OCI-LY7 (cell line): ENCODE results near the gene PHF21B. TPM values are rescaled to one million over a fixed set of nuclear protein-coding genes. Genes with fewer than 3 reads are reported as not detected.

Experiments
- BruUV-seq: library from RNA; stranded (reverse); fragments of 400-500 nt; replicated peaks from 2 replicates; lab custom pipeline; 2021; lab: Mats Ljungman, UMichigan
- CTCF ChIA-PET: fragments of 300-600 bp; sonication (Branson Sonifier 250); formaldehyde crosslinking; loops from one replicate; lab custom pipeline; 2022; ENCODE audit warnings: antibody characterized with exemption; ENCODE audit not compliant: unreplicated experiment; lab: Charles Lee
- POLR2A ChIA-PET: fragments of 300-600 bp; sonication (Branson Sonifier 250); formaldehyde crosslinking; loops from one replicate; lab custom pipeline; 2022; ENCODE audit warnings: antibody characterized with exemption; lab: Charles Lee
- DNase-seq: peaks from one replicate; pipeline ENCODE4 v3.0.0-alpha.2; 2015; ENCODE audit warnings: low spot score
- H2AFZ ChIP-seq: fragments of 200-600 bp; sonication (generic), shearing (Covaris generic); 2 replicates; pipeline ENCODE4 v1.6.1; 2014; ENCODE audit warnings: mild to moderate bottlenecking, antibody characterized with exemption, low read length, moderate library complexity
- H3K27ac ChIP-seq: fragments of 200-600 bp; sonication (generic); 2 replicates; pipeline ENCODE4 v1.5.1; 2014; ENCODE audit warnings: mixed run types, low read depth, mild to moderate bottlenecking, moderate library complexity, low read length, inconsistent platforms; ENCODE audit not compliant: poor library complexity, severe bottlenecking
- H3K36me3 ChIP-seq: fragments of 200-600 bp; sonication (generic); 2 replicates; pipeline ENCODE4 v1.6.1; 2014; ENCODE audit warnings: mild to moderate bottlenecking, antibody characterized with exemption, low read length, moderate library complexity, mixed read lengths; ENCODE audit not compliant: insufficient read depth
- H3K4me1 ChIP-seq: fragments of 200-600 bp; sonication (generic); 2 replicates; pipeline ENCODE4 v1.5.1; 2014; ENCODE audit warnings: mild to moderate bottlenecking, low read length; ENCODE audit not compliant: insufficient read depth, poor library complexity, severe bottlenecking
- H3K4me2 ChIP-seq: fragments of 200-600 bp; sonication (generic); 2 replicates; pipeline ENCODE4 v1.6.1; 2014; ENCODE audit warnings: mild to moderate bottlenecking, low read length
- H3K4me3 ChIP-seq: fragments of 200-600 bp; sonication (generic); 2 replicates; pipeline ENCODE4 v1.5.1; 2014; ENCODE audit warnings: mild to moderate bottlenecking, low read depth, low read length; ENCODE audit not compliant: poor library complexity, severe bottlenecking
- H3K79me2 ChIP-seq: fragments of 200-600 bp; sonication (generic); 2 replicates; pipeline ENCODE4 v1.6.1; 2016; ENCODE audit warnings: low read depth, mild to moderate bottlenecking, low read length, moderate library complexity, mixed read lengths; ENCODE audit not compliant: insufficient read depth
- H3K9me2 ChIP-seq: fragments of 200-600 bp; sonication (generic); 2 replicates; pipeline ENCODE4 v1.6.1; 2016; ENCODE audit warnings: mild to moderate bottlenecking, low read length, mixed read lengths; ENCODE audit not compliant: insufficient read depth
- H3K9me3 ChIP-seq: fragments of 200-600 bp; sonication (generic); 2 replicates; pipeline ENCODE4 v1.6.1; 2014; ENCODE audit warnings: mild to moderate bottlenecking, mixed run types, low read length, mixed read lengths
- H4K20me1 ChIP-seq: fragments of 200-600 bp; sonication (generic); 2 replicates; pipeline ENCODE4 v1.6.1; 2014; ENCODE audit warnings: mild to moderate bottlenecking, antibody characterized with exemption, low read length, moderate library complexity, mixed read lengths; ENCODE audit not compliant: insufficient read depth
- EZH2phosphoT487 ChIP-seq: fragments of 200-600 bp; sonication (generic); IDR thresholded peaks from 2 replicates; pipeline ENCODE4 v1.6.1; 2018; ENCODE audit warnings: low read depth, borderline replicate concordance, mild to moderate bottlenecking, mixed run types, antibody characterized with exemption, low read length, moderate library complexity, mixed read lengths
- intact Hi-C: fragments of 100-400 bp; cut with micrococcal nuclease; formaldehyde crosslinking; loops from one replicate; pipeline ENCODE4 v1.10.0; 2022; ENCODE audit not compliant: unreplicated experiment
- total RNA-seq, 2 experiments: library from RNA; depleted of rRNA in 1 of 2; stranded (reverse); fragments of >200 nt in 1 of 2; shearing (Covaris generic) in 1 of 2; gene quantifications; 2 replicates each; pipeline ENCODE4 v1.2.3, GENCODE V29; 2014 to 2022
- TF ChIP-seq, protein P1 (sequence below): fragments of 200-600 bp; sonication (generic); conservative IDR thresholded peaks from 2 replicates; pipeline ENCODE4 v1.5.1; 2014; ENCODE audit warnings: mild to moderate bottlenecking, antibody characterized with exemption, low read length, moderate library complexity, mixed read lengths

The PHF21B gene
- total RNA-seq, 2 experiments from 2014 or later, result 9.4 to 12.4 TPM

DNA sequence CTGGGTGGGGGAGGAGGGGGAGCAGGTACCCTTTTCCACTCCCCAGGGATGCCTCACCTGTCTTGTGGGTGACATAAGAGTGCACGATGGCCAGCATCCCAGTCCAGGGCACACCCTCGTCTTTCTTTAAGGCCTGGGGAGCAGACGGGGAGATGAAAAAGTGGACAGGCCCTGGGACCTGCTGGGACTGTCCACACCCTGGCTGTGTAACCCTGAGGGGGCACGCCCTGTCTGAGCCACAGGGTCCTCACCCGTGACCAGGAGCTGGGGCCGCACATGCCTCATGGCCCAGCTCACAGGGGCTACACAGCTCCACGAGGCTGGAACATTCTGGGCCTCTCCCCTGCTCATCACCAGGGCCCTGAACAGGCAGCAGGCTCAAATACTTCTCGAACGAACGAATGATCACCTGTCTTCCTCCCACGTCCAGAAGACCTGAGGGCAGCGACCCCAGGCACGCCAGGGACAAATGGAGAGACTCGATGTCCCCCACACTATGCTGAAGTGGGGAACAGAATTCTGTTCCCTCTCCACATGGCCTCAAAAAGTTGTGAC is 123.9 kb downstream of the PHF21B start:
- Histone ChIP-seq H3K4me3 (no peak overlapping the region), H3K27ac (no peak overlapping the region), H3K9me3 (no peaks in the 10 kb centered on the region), H3K4me2 (no peak overlapping the region), H3K79me2 (no peaks in the 10 kb centered on the region), H3K36me3 (no peaks in the 10 kb centered on the region), H4K20me1 (no peaks in the 10 kb centered on the region), H3K4me1 (no peaks in the 10 kb centered on the region), H2AFZ (no peak overlapping the region), H3K9me2 (no peaks in the 10 kb centered on the region)
- DNase-seq, result no peak
- ChIA-PET CTCF (no interaction called here), POLR2A (no interaction called here)
- intact Hi-C loops, result no loop called here
- TF ChIP-seq EZH2phosphoT487, result no peak
- TF ChIP-seq, protein P1, sequence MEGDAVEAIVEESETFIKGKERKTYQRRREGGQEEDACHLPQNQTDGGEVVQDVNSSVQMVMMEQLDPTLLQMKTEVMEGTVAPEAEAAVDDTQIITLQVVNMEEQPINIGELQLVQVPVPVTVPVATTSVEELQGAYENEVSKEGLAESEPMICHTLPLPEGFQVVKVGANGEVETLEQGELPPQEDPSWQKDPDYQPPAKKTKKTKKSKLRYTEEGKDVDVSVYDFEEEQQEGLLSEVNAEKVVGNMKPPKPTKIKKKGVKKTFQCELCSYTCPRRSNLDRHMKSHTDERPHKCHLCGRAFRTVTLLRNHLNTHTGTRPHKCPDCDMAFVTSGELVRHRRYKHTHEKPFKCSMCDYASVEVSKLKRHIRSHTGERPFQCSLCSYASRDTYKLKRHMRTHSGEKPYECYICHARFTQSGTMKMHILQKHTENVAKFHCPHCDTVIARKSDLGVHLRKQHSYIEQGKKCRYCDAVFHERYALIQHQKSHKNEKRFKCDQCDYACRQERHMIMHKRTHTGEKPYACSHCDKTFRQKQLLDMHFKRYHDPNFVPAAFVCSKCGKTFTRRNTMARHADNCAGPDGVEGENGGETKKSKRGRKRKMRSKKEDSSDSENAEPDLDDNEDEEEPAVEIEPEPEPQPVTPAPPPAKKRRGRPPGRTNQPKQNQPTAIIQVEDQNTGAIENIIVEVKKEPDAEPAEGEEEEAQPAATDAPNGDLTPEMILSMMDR, result no peak
- no TSS peak for BruUV-seq

DNA sequence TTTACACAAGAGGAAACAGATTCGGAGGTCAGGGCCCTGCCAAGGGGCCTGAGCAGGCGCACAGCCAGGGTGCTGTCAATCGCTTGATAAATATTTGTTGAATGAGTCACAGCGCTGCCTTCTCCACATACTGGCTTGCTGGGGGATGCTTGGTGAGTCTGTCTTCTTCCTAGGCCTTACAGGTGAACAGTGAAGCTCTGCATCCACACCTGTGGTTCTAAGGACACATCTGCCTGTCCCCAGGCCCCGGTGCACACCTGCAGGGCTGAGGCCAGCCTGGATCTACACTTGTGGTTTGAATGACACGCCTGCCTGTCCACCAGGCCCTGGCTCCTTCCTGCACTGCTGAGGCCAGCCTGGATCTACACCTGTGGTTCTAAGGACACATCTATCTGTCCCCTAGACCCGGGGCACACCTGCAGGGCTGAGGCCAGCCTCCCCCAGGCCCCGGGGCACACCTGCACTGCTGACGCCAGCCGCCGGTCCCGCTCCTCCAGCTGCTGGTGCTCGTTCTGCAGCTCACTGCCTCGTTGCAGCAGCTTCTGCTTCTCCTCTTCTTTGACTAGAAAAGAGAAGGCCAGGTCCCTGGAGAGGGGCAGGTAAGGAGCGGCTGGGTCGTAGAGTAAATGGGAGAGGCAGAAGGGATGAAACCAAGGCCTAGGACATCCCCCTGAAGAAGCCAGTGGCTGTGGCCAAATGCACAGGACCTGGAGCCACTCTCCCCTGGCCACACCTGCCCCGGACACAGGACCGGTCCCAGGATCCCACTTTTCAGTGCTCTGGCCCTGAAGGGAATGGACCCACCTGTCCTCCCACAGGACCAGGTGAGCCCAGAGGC is 124.6 kb downstream of the PHF21B start:
- Histone ChIP-seq H3K9me2 (no peaks in the 10 kb centered on the region), H3K27ac (no peak overlapping the region), H4K20me1 (no peaks in the 10 kb centered on the region), H3K4me2 (no peak overlapping the region), H3K4me3 (no peak overlapping the region), H3K36me3 (no peaks in the 10 kb centered on the region), H3K9me3 (no peaks in the 10 kb centered on the region), H3K79me2 (no peaks in the 10 kb centered on the region), H3K4me1 (no peaks in the 10 kb centered on the region), H2AFZ (no peak overlapping the region)
- CTCF ChIA-PET, result no interaction called here
- POLR2A ChIA-PET, result no interaction called here
- TF ChIP-seq EZH2phosphoT487, result no peak
- TF ChIP-seq, protein P1, result no peak
- DNase-seq, result no peak
- intact Hi-C loops, result no loop called here
- no TSS peak for BruUV-seq

DNA sequence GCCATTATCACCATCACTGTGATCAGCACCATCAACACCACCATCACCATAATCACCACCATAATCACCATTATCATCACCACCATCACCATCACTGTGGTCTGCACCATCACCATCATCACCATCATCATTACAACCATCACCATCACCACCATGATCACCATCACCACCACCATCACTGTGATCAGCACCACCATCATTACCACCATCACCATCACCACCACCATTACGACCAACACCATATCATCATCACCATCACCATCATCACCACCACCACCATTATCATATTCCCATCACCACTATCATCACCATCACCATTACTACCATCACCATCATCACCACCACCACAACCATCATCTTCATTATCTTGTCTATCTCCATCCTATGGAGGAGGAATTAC is 125.2 kb downstream of the PHF21B start:
- DNase-seq, result no peak
- ChIA-PET CTCF (no interaction called here), POLR2A (no interaction called here)
- Histone ChIP-seq H3K9me3 (no peaks in the 10 kb centered on the region), H3K4me2 (no peak overlapping the region), H3K4me3 (no peak overlapping the region), H4K20me1 (no peaks in the 10 kb centered on the region), H2AFZ (no peak overlapping the region), H3K9me2 (no peaks in the 10 kb centered on the region), H3K4me1 (no peaks in the 10 kb centered on the region), H3K27ac (no peak overlapping the region), H3K79me2 (no peaks in the 10 kb centered on the region), H3K36me3 (no peaks in the 10 kb centered on the region)
- intact Hi-C loops, result no loop called here
- no peak for TF ChIP-seq EZH2phosphoT487
- TF ChIP-seq, protein P1, result no peak
- BruUV-seq, result no TSS peak
